PC-9 (cell line): ENCODE results near the gene PI4KA.

ENCODE experiments used
- EZH2 ChIP-seq: fragments of 200-600 bp; sonication (generic); IDR thresholded peaks from 2 replicates; pipeline ENCODE4 v1.8.0; 2017; ENCODE audit warnings: antibody characterized with exemption, low read depth
- TF ChIP-seq, protein P1 (sequence below): fragments of 200-600 bp; sonication (generic); conservative IDR thresholded peaks from 2 replicates; pipeline ENCODE4 v1.6.1; 2017; ENCODE audit warnings: mixed run types, antibody characterized with exemption, mild to moderate bottlenecking, moderate library complexity

DNA sequence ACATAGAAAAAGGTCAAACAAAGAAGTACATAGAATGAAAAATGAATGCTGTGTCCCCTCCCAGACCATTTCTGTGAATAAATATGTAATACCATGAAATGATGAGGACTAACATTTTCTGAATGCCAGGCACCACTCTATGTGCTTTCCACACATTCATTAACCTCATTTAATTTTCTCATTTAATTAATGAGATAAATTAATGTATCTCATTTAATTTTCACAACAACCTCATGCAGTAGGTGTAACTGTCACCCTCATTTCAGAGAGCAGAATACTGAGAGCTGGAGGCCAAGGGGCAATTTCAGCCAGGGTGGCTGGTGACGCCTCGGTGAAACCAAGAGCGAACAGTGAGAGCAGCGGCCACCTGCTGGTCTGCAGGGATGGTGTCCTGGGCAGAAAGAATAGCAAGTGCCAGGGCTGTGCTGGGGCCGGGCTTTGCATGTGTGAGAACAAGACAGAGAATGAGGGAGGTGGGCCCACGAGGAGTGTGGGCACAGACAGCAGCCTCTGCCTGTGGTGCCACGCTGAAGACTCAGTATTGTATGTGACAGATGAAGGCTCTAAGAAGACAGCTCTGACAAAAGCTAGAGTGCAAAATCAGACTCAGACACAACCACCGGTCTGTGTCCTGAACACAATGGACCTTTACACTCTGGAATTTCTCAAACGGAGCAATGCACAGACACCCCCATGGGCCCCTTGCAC lies 86.5 kb downstream of the PI4KA start:
- TF ChIP-seq, protein P1, sequence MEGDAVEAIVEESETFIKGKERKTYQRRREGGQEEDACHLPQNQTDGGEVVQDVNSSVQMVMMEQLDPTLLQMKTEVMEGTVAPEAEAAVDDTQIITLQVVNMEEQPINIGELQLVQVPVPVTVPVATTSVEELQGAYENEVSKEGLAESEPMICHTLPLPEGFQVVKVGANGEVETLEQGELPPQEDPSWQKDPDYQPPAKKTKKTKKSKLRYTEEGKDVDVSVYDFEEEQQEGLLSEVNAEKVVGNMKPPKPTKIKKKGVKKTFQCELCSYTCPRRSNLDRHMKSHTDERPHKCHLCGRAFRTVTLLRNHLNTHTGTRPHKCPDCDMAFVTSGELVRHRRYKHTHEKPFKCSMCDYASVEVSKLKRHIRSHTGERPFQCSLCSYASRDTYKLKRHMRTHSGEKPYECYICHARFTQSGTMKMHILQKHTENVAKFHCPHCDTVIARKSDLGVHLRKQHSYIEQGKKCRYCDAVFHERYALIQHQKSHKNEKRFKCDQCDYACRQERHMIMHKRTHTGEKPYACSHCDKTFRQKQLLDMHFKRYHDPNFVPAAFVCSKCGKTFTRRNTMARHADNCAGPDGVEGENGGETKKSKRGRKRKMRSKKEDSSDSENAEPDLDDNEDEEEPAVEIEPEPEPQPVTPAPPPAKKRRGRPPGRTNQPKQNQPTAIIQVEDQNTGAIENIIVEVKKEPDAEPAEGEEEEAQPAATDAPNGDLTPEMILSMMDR = no peak; the same call in 1 of the 2 replicates
- no peak for TF ChIP-seq EZH2
